GM18499 (cell line): ENCODE results near the gene LRRC70.

Experiments
- ATAC-seq: cut with Tn5 transposase; IDR thresholded peaks from one replicate; pipeline ENCODE4 v1.9.1; 2021; ENCODE audit warnings: moderate number of reproducible peaks; ENCODE audit not compliant: insufficient read depth, unreplicated experiment

LRRC70 gene

GRCh38 chr5:62574599-62574998 is 4.0 kb upstream of the LRRC70 start:
- ATAC-seq, result peak; percentile 54

GRCh38 chr5:62575066-62575465 is 3.6 kb upstream of the LRRC70 start:
- ATAC-seq, result no peak

GRCh38 chr5:62575489-62575888 is 3.1 kb upstream of the LRRC70 start:
- no peak for ATAC-seq

GRCh38 chr5:62576570-62577170 is 1.9 kb upstream of the LRRC70 start:
- no peak for ATAC-seq

GRCh38 chr5:62577488-62577887 is 1.1 kb upstream of the LRRC70 start:
- no peak for ATAC-seq

- ATAC-seq, result no peak
Measured at GRCh38 chr5:62579761-62580160, 1.1 kb downstream of the LRRC70 start.

GRCh38 chr5:62581836-62582597 is 3.4 kb downstream of the LRRC70 start:
- no peak for ATAC-seq

- ATAC-seq, result no peak
Measured at GRCh38 chr5:62584391-62584790, 5.8 kb downstream of the LRRC70 start.

GRCh38 chr5:62585306-62585705 is 6.7 kb downstream of the LRRC70 start:
- no peak for ATAC-seq

- no peak for ATAC-seq
Measured at GRCh38 chr5:62585751-62586150, 7.1 kb downstream of the LRRC70 start.

GRCh38 chr5:62587737-62588136 is 9.1 kb downstream of the LRRC70 start:
- no peak for ATAC-seq

- no peak for ATAC-seq
Measured at GRCh38 chr5:62588668-62589067, 10.0 kb downstream of the LRRC70 start.

GRCh38 chr5:62589504-62589903 is 10.9 kb downstream of the LRRC70 start:
- ATAC-seq, result no peak

- ATAC-seq, result no peak
Measured at GRCh38 chr5:62590387-62590786, 11.8 kb downstream of the LRRC70 start.

- ATAC-seq, result no peak
Measured at GRCh38 chr5:62592558-62592957, 13.9 kb downstream of the LRRC70 start.

- no peak for ATAC-seq
Measured at GRCh38 chr5:62593331-62593730, 14.7 kb downstream of the LRRC70 start.

GRCh38 chr5:62594364-62594984 is 15.9 kb downstream of the LRRC70 start:
- no peak for ATAC-seq

- ATAC-seq, result no peak
Measured at GRCh38 chr5:62596096-62596495, 17.5 kb downstream of the LRRC70 start.

GRCh38 chr5:62596691-62597090 is 18.1 kb downstream of the LRRC70 start:
- ATAC-seq, result no peak

GRCh38 chr5:62597314-62597713 is 18.7 kb downstream of the LRRC70 start:
- no peak for ATAC-seq

GRCh38 chr5:62600560-62601252 is 22.1 kb downstream of the LRRC70 start:
- no peak for ATAC-seq
